ENCODE measurements around the gene TOMM5.

GRCh38 chr9:37602817-37603216, 10.4 kb upstream of the TOMM5 start:
- TF ChIP-seq EP300 (IDR thresholded peaks at IDR 0.05): no peak
- no peak for TF ChIP-seq POLR2AphosphoS5 (IDR thresholded peaks at IDR 0.05)
- TF ChIP-seq POLR2A (IDR thresholded peaks at IDR 0.05): no peak
- TF ChIP-seq CTCF (IDR thresholded peaks at IDR 0.05): no peak

Measured in suprapubic skin (tissue), 4 donors.